ENCODE measurements around the gene AMIGO2.
"Not testable (repeated sequence)": the region's sequence is repeated elsewhere in the genome, so short reads cannot be mapped to it uniquely, and the experiment has no call there.

DNA sequence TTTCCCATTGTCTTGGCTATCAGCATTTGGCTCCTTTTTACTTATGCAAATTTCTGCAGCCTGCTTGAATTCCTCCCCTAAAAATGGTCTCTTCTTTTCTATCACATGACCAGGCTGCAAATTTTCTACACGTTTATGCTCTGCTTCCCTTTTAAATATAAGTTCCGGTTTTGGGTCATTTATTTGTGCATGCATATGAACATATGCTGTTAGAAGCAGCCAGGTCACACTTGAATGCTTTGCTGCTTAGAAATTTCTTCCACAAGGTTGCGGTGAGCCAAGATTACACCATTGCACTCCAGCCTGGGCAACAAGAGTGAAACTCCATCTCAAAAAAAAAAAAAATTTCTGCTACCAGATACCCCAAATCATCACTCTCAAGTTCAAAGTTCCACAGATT, 28.5 kb downstream of the AMIGO2 start:
- not testable (repeated sequence) for TF ChIP-seq ZNF274 (IDR thresholded peaks at IDR 0.05; ENCODE audit: low read depth, low read length); EZH2 (IDR thresholded peaks at IDR 0.05); POLR2A (IDR thresholded peaks at IDR 0.05; ENCODE audit: borderline replicate concordance, extremely low read depth, insufficient read depth, insufficient read length); SP1 (IDR thresholded peaks at IDR 0.05; ENCODE audit: low read depth); YY1 (IDR thresholded peaks at IDR 0.05; ENCODE audit: extremely low read depth, insufficient replicate concordance, low read depth, low read length); POLR2AphosphoS5 (IDR thresholded peaks at IDR 0.05; ENCODE audit: low read depth, low read length); RAD21 (IDR thresholded peaks at IDR 0.05; ENCODE audit: low read depth); EGR1 (IDR thresholded peaks at IDR 0.05; ENCODE audit: low read depth); SRF (IDR thresholded peaks at IDR 0.05; ENCODE audit: low read depth); EZH2phosphoT487 (IDR thresholded peaks at IDR 0.05; ENCODE audit: borderline replicate concordance); ZFX (IDR thresholded peaks at IDR 0.05)
- TF ChIP-seq, protein P1, sequence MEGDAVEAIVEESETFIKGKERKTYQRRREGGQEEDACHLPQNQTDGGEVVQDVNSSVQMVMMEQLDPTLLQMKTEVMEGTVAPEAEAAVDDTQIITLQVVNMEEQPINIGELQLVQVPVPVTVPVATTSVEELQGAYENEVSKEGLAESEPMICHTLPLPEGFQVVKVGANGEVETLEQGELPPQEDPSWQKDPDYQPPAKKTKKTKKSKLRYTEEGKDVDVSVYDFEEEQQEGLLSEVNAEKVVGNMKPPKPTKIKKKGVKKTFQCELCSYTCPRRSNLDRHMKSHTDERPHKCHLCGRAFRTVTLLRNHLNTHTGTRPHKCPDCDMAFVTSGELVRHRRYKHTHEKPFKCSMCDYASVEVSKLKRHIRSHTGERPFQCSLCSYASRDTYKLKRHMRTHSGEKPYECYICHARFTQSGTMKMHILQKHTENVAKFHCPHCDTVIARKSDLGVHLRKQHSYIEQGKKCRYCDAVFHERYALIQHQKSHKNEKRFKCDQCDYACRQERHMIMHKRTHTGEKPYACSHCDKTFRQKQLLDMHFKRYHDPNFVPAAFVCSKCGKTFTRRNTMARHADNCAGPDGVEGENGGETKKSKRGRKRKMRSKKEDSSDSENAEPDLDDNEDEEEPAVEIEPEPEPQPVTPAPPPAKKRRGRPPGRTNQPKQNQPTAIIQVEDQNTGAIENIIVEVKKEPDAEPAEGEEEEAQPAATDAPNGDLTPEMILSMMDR (IDR thresholded peaks at IDR 0.05 in 2 of 3, conservative IDR thresholded peaks at IDR 0.05 in 1 of 3; ENCODE audit: borderline replicate concordance in 1 of 3, insufficient read depth in 1 of 3, low read depth in 2 of 3, low read length in 2 of 3) = not testable (repeated sequence)
- TF ChIP-seq, protein P2, sequence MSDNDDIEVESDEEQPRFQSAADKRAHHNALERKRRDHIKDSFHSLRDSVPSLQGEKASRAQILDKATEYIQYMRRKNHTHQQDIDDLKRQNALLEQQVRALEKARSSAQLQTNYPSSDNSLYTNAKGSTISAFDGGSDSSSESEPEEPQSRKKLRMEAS (IDR thresholded peaks at IDR 0.05) = not testable (repeated sequence)
- TF ChIP-seq, protein P3, sequence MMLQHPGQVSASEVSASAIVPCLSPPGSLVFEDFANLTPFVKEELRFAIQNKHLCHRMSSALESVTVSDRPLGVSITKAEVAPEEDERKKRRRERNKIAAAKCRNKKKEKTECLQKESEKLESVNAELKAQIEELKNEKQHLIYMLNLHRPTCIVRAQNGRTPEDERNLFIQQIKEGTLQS (IDR thresholded peaks at IDR 0.05) = not testable (repeated sequence)
